Tibial nerve (tissue), 4 donors: ENCODE measurements around the gene TRHDE. TPM values are rescaled to one million over a fixed set of nuclear protein-coding genes. Genes with fewer than 3 reads are reported as not detected.

Experiments used
- DNase-seq, 2 donors: peaks; one replicate each; pipeline ENCODE4 v3.0.0-alpha.2; 2019; ENCODE audit warnings: low spot score in 2 of 2
- H3K27ac ChIP-seq, 4 donors: fragments of 200-600 bp; sonication (generic) in 3 of 4; one replicate each; pipeline ENCODE4 v1.5.1; 2017 to 2019; ENCODE audit warnings: mild to moderate bottlenecking in 1 of 4
- H3K27me3 ChIP-seq, 2 donors: fragments of 200-600 bp; sonication (generic) in 1 of 2; one replicate each; pipeline versions ENCODE4 v1.5.1 to v1.6.0; 2017 to 2019
- H3K36me3 ChIP-seq, 3 donors: fragments of 200-600 bp; sonication (generic); one replicate each; pipeline ENCODE4 v1.5.1; 2018 to 2019
- H3K4me1 ChIP-seq, 4 donors: fragments of 200-600 bp; sonication (generic) in 3 of 4; one replicate each; pipeline ENCODE4 v1.5.1; 2017 to 2019
- H3K4me3 ChIP-seq, 4 donors: fragments of 200-600 bp; sonication (generic) in 3 of 4; one replicate each; pipeline ENCODE4 v1.5.1; 2017 to 2019; ENCODE audit warnings: mild to moderate bottlenecking in 1 of 4, moderate library complexity in 1 of 4
- H3K9me3 ChIP-seq, 4 donors: fragments of 200-600 bp; sonication (generic) in 3 of 4; one replicate each; pipeline ENCODE4 v1.5.1; 2017 to 2019
- EP300 ChIP-seq, 2 donors: sonication (generic); formaldehyde crosslinking; IDR thresholded peaks; one replicate each; pipeline ENCODE4 v1.6.1; 2017; ENCODE audit warnings: antibody characterized with exemption in 2 of 2, mild to moderate bottlenecking in 1 of 2
- POLR2A ChIP-seq, 2 donors: fragments of 450-650 bp; IDR thresholded peaks; one replicate each; pipeline ENCODE4 v1.6.1; 2017; ENCODE audit warnings: antibody characterized with exemption in 2 of 2, mild to moderate bottlenecking in 2 of 2, moderate library complexity in 2 of 2
- WGBS, 2 donors: methylation state at CpG; one replicate each; pipeline ENCODE4 v1.1.5; 2018; 5-methylcytosine and 5-hydroxymethylcytosine counted together
- total RNA-seq, 4 donors: library from RNA; depleted of rRNA; stranded (reverse); fragments of >200 nt; gene quantifications; one replicate each; pipeline ENCODE4 v1.1.0, GENCODE V29; 2016
- TF ChIP-seq, protein P1 (sequence below), 5 experiments: fragments of 200-600 bp in 3 of 5; fragments of 450-650 bp in 2 of 5; sonication (generic) in 3 of 5; IDR thresholded peaks; one replicate each; pipeline ENCODE4 v1.5.1; 2016 to 2019; ENCODE audit warnings: antibody characterized with exemption in 5 of 5, mild to moderate bottlenecking in 3 of 5, moderate library complexity in 2 of 5

The TRHDE gene
- total RNA-seq, 4 donors from 2014 or later: 0.98 to 11.1 (median 2.8) TPM

DNA sequence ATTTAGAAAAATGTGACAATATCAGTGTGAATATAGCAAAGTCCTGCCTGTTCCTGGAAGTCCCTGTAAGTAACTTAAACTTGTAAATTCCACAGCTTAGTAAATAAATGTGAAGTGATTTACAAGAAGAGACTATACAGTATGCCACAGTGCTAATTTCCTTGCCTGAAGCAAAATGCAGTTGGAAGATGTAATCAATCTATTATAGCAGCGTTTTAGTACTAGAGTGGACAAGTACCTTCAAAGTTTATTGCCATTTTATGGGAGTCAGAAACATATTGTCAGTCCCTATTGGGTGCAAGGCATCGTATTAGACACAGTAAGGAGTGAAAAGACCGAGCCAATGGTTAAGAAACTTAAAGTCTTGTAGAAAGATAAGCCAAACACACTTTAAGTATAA, 94.1 kb downstream of the TRHDE start:
- 53 to 62% methylated on average over 3 of the region's 3 CpGs for WGBS, 2 donors
- TF ChIP-seq, protein P1, sequence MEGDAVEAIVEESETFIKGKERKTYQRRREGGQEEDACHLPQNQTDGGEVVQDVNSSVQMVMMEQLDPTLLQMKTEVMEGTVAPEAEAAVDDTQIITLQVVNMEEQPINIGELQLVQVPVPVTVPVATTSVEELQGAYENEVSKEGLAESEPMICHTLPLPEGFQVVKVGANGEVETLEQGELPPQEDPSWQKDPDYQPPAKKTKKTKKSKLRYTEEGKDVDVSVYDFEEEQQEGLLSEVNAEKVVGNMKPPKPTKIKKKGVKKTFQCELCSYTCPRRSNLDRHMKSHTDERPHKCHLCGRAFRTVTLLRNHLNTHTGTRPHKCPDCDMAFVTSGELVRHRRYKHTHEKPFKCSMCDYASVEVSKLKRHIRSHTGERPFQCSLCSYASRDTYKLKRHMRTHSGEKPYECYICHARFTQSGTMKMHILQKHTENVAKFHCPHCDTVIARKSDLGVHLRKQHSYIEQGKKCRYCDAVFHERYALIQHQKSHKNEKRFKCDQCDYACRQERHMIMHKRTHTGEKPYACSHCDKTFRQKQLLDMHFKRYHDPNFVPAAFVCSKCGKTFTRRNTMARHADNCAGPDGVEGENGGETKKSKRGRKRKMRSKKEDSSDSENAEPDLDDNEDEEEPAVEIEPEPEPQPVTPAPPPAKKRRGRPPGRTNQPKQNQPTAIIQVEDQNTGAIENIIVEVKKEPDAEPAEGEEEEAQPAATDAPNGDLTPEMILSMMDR (IDR thresholded peaks at IDR 0.05): no peak
- TF ChIP-seq POLR2A (IDR thresholded peaks at IDR 0.05) (no peak), EP300 (IDR thresholded peaks at IDR 0.05) (no peak)

DNA sequence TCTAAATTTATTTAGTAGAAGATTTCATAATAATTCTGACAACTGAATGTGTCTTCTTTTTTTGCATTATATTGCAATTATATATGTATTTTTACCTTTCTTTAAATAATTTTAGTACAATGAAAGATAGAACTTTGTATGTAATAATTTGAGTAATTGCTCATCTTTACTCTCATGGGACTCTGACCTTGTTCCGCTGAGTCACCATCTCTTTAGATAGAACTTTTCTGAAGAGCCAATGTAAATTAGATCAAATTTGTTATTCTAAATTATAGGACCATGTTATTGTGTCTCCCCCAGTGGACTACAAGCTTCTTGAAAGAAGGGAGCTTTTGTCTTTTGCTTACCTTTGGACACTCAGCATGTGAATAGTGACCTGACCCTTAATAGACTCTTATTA, 96.1 kb downstream of the TRHDE start:
- 73 to 74% methylated on average over 1 of the region's 1 CpG for WGBS, 2 donors
- Histone ChIP-seq H3K36me3 (no peaks in the 10 kb centered on the region), H3K9me3 (no peaks in the 10 kb centered on the region), H3K27ac (no peak overlapping the region), H3K4me3 (no peak overlapping the region), H3K4me1 (no peaks in the 10 kb centered on the region), H3K27me3 (no peaks in the 10 kb centered on the region)
- DNase-seq: no peak
- TF ChIP-seq EP300 (IDR thresholded peaks at IDR 0.05) (no peak), POLR2A (IDR thresholded peaks at IDR 0.05) (no peak)
- TF ChIP-seq, protein P1 (IDR thresholded peaks at IDR 0.05): no peak

More for the DNA sequence above, 94.1 kb downstream of the TRHDE start:
- H3K4me1 ChIP-seq: no peaks in the 10 kb centered on the region
- H3K4me3 ChIP-seq: no peak overlapping the region
- no peak overlapping the region for H3K27ac ChIP-seq
- no peaks in the 10 kb centered on the region for H3K27me3 ChIP-seq
- DNase-seq: no peak
- no peaks in the 10 kb centered on the region for H3K36me3 ChIP-seq
- no peaks in the 10 kb centered on the region for H3K9me3 ChIP-seq

DNA sequence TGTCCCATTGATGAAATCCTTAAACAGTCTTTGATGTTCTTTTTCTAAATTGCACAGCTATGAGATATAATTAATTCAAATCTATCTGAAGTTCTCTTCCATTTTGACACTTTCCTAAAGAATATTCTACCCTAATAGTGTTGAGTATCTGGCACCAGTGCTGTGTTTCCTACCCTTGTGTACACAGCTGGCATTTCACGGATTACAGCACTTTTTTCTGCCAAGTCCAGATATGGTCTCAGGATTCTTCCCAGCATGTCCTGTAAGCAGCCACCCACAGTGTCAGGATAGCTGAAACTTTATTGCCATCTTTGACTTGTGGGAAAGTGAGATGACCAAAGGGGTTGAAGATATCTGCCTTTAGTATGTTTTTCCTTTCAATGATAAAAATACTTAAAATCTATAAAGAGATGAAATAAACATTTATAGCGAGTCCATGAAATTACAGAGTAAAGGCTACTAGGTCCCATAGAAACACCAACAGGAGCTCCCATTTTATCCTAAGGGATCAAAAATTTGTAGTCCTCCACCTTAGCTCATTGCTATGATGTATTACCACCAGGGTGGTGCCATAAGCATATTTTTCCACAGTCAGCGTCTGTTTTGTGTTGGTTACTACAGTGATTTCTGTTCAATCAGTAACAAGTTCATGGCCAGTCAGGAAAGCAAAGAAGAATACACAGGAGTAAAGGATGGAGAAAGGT, 96.7 kb downstream of the TRHDE start:
- no peak for DNase-seq
- Histone ChIP-seq H3K4me1 (no peaks in the 10 kb centered on the region), H3K9me3 (no peaks in the 10 kb centered on the region), H3K27ac (no peak overlapping the region), H3K36me3 (no peaks in the 10 kb centered on the region), H3K27me3 (no peaks in the 10 kb centered on the region), H3K4me3 (no peak overlapping the region)
- TF ChIP-seq EP300 (IDR thresholded peaks at IDR 0.05): no peak
- TF ChIP-seq, protein P1 (IDR thresholded peaks at IDR 0.05): no peak
- no peak for TF ChIP-seq POLR2A (IDR thresholded peaks at IDR 0.05)
- WGBS, 2 donors: 51 to 57% methylated on average over 3 of the region's 3 CpGs

DNA sequence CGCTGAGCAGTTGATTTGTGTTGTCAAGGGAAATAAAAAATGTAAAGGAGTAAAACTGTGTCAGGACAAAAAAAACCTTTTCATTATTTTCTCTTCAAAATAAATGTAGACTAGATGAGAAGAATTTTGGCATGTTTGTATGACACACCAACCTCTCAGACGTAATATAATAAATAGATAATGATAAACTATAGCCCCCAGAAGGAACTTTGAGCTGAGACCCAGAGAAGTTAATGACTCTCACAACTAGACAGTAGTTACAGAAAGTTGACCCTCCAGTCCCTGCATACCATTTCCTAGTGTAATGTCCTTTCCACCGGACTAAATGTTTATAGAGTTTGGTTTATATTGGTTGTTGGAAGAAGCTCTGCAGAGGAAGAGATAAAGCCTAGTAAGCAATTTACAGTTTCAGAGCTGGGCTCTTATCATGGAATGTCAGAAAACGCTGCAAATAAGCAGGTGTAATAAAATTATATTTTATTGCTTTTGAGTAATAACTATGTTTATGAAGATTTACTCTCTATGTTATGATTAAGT, 97.3 kb downstream of the TRHDE start:
- H3K4me1 ChIP-seq: no peaks in the 10 kb centered on the region
- WGBS, 2 donors: 45 to 54% methylated on average over 4 of the region's 4 CpGs

DNA sequence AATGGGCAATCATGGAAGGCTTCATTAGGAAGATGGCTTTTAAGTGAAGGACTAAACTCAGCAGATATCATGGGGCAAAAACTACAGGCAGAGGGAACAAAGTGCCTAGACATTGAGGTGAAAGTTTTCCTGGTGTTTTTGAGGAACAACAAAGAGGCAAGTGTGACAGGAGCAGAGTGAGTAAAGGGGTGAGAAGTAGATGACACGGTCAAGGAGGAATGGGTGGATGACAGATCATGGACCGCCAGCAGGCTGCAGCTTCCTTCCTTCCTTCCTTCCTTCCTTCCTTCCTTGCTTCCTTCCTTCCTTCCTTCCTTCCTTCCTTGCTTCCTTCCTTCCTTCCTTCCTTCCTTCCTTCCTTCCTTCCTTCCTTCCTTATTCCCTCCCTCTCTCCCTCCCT, 108.3 kb downstream of the TRHDE start:
- no peak overlapping the region for H3K27ac ChIP-seq
- TF ChIP-seq, protein P1 (IDR thresholded peaks at IDR 0.05): no peak
- TF ChIP-seq EP300 (IDR thresholded peaks at IDR 0.05) (no peak), POLR2A (IDR thresholded peaks at IDR 0.05) (no peak)
- H3K4me1 ChIP-seq: no peaks in the 10 kb centered on the region
- H3K36me3 ChIP-seq: no peaks in the 10 kb centered on the region
- H3K27me3 ChIP-seq: no peaks in the 10 kb centered on the region
- WGBS, 2 donors: 89 to 95% methylated on average over 2 of the region's 2 CpGs
- H3K4me3 ChIP-seq: no peak overlapping the region
- no peaks in the 10 kb centered on the region for H3K9me3 ChIP-seq
- no peak for DNase-seq

More for the DNA sequence above, 97.3 kb downstream of the TRHDE start:
- TF ChIP-seq, protein P1 (IDR thresholded peaks at IDR 0.05): no peak
- no peak for TF ChIP-seq EP300 (IDR thresholded peaks at IDR 0.05)
- TF ChIP-seq POLR2A (IDR thresholded peaks at IDR 0.05): no peak
- Histone ChIP-seq H3K4me3 (no peak overlapping the region), H3K9me3 (no peaks in the 10 kb centered on the region), H3K36me3 (no peaks in the 10 kb centered on the region), H3K27ac (no peak overlapping the region), H3K27me3 (no peaks in the 10 kb centered on the region)
- DNase-seq: no peak
